Activated B cell treated with CpG ODN at 0.5 μM for 24 hours (primary cell): Measurements from ENCODE around the gene ZBED6. TPM values are rescaled to one million over a fixed set of nuclear protein-coding genes. Genes with fewer than 3 reads are reported as not detected.

Experiments used
- ATAC-seq: fragments of 200-7000 bp; cut with Tn5 transposase; one replicate; pipeline ENCODE4 v1.10.0; 2021; ENCODE audit warnings: low read depth, mild to moderate bottlenecking, moderate library complexity
- CTCF ChIA-PET: fragments of 350-600 bp; sonication (Branson Sonifier 250); formaldehyde crosslinking; loops from one replicate; lab custom pipeline; 2021; ENCODE audit warnings: antibody characterized with exemption; lab: Charles Lee
- POLR2A ChIA-PET: fragments of 350-600 bp; sonication (Branson Sonifier 250); formaldehyde crosslinking; loops from one replicate; lab custom pipeline; 2021; ENCODE audit warnings: antibody characterized with exemption; lab: Charles Lee
- DNase-seq: peaks from one replicate; pipeline ENCODE4 v3.0.0; 2022
- H3K27ac Mint-ChIP-seq: one replicate; pipeline ENCODE4 v1.8.0; 2020; ENCODE audit warnings: mixed read lengths
- H3K27me3 Mint-ChIP-seq: one replicate; pipeline ENCODE4 v1.8.0; 2021; ENCODE audit warnings: mixed read lengths
- H3K36me3 Mint-ChIP-seq: one replicate; pipeline ENCODE4 v1.8.0; 2021; ENCODE audit warnings: low read depth, mixed read lengths
- H3K4me1 Mint-ChIP-seq: one replicate; pipeline ENCODE4 v1.8.0; 2021; ENCODE audit warnings: mixed read lengths
- H3K4me3 Mint-ChIP-seq: one replicate; pipeline ENCODE4 v1.8.0; 2020; ENCODE audit warnings: mild to moderate bottlenecking, mixed read lengths
- H3K9me3 Mint-ChIP-seq: one replicate; pipeline ENCODE4 v1.8.0; 2020; ENCODE audit warnings: mixed read lengths
- intact Hi-C: fragments of 100-400 bp; cut with micrococcal nuclease; formaldehyde crosslinking; loops from one replicate; pipeline ENCODE4 v1.15.1; 2024
- total RNA-seq: library from RNA; stranded (reverse); gene quantifications from 2 replicates; pipeline ENCODE4 v1.2.3, GENCODE V29; 2022
- TF ChIP-seq, protein P1 (sequence below): fragments of 200-600 bp; IDR thresholded peaks from one replicate; pipeline ENCODE4 v1.8.0; 2022; ENCODE audit warnings: antibody characterized with exemption, mild to moderate bottlenecking

ZBED6 gene
- total RNA-seq, 1 donor from 2014 or later = 31.4 TPM

- no peak for ATAC-seq
- Mint-ChIP-seq H3K27me3 (no peaks in the 10 kb centered on the region), H3K27ac (peak overlapping the region; percentile 95), H3K9me3 (no peaks in the 10 kb centered on the region), H3K4me3 (peak overlapping the region; percentile 99), H3K4me1 (peaks cover 47% of the 10 kb centered on the region), H3K36me3 (peaks cover 42% of the 10 kb centered on the region)
- DNase-seq = no peak
- CTCF ChIA-PET = no interaction called here
- intact Hi-C loops = loop anchor here (1.0 to 10.0 kb wide), 9 partner anchors 30 to 1327 kb away; partner anchors contain the start of genes ATP2B4, LAX1, MDM4 and RBBP5
- POLR2A ChIA-PET = interaction anchor here (0.6 kb wide), 1 partner anchor 9 kb away, joined by 3 read pairs; no protein-coding TSS in a partner anchor
- TF ChIP-seq, protein P1, sequence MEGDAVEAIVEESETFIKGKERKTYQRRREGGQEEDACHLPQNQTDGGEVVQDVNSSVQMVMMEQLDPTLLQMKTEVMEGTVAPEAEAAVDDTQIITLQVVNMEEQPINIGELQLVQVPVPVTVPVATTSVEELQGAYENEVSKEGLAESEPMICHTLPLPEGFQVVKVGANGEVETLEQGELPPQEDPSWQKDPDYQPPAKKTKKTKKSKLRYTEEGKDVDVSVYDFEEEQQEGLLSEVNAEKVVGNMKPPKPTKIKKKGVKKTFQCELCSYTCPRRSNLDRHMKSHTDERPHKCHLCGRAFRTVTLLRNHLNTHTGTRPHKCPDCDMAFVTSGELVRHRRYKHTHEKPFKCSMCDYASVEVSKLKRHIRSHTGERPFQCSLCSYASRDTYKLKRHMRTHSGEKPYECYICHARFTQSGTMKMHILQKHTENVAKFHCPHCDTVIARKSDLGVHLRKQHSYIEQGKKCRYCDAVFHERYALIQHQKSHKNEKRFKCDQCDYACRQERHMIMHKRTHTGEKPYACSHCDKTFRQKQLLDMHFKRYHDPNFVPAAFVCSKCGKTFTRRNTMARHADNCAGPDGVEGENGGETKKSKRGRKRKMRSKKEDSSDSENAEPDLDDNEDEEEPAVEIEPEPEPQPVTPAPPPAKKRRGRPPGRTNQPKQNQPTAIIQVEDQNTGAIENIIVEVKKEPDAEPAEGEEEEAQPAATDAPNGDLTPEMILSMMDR = no peak
Measured at GRCh38 chr1:203794764-203795440, 521 bp upstream of the ZBED6 start.

DNA sequence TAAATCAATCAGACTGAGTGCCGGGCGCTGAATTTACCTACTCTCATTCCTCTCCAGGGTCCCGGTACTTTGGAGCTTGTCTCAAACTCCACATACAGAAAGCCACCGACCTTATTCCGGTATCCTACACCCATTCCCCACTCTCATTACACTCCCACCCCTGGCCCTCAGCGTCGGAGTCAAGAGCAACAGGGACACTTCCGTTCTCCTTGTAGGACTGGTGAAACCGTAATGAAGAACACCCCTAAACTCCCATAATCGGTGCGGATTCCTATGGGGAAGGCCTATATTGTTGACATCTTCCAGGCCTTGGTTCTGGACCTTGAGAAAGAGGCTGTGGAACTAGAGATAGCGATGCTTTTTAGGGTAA, 798 bp downstream of the ZBED6 start:
- Mint-ChIP-seq H3K36me3 (peaks cover 47% of the 10 kb centered on the region), H3K9me3 (no peaks in the 10 kb centered on the region), H3K4me1 (peaks cover 53% of the 10 kb centered on the region), H3K27ac (peak overlapping the region; percentile 95), H3K27me3 (no peaks in the 10 kb centered on the region), H3K4me3 (peak overlapping the region; percentile 99)
- ChIA-PET POLR2A (interaction anchor here (0.6 kb wide), 1 partner anchor 24 kb away, joined by 3 read pairs; no protein-coding TSS in a partner anchor), CTCF (no interaction called here)
- TF ChIP-seq, protein P1 = no peak
- intact Hi-C loops = loop anchor here (5.0 to 10.0 kb wide), 5 partner anchors 169 to 1326 kb away; partner anchors contain the start of genes ATP2B4, MDM4, RBBP5 and TMEM183A
- peak; percentile 11 for ATAC-seq
- peak; percentile 30 for DNase-seq

- TF ChIP-seq, protein P1 = no peak
- Mint-ChIP-seq H3K4me3 (peak overlapping the region; percentile 55), H3K27me3 (no peaks in the 10 kb centered on the region), H3K9me3 (no peaks in the 10 kb centered on the region), H3K4me1 (peaks cover 57% of the 10 kb centered on the region), H3K36me3 (peaks cover 53% of the 10 kb centered on the region), H3K27ac (no peak overlapping the region)
- ATAC-seq = no peak
- CTCF ChIA-PET = no interaction called here
- intact Hi-C loops = loop anchor here (5.0 to 10.0 kb wide), 5 partner anchors 170 to 1325 kb away; partner anchors contain the start of genes ATP2B4, MDM4, RBBP5 and TMEM183A
- DNase-seq = no peak
- POLR2A ChIA-PET = interaction anchor here (1.1 to 1.3 kb wide), 2 partner anchors 16 to 44 kb away, joined by 3 to 7 read pairs; no protein-coding TSS in a partner anchor
Measured at GRCh38 chr1:203797216-203797615, 1.8 kb downstream of the ZBED6 start.

DNA sequence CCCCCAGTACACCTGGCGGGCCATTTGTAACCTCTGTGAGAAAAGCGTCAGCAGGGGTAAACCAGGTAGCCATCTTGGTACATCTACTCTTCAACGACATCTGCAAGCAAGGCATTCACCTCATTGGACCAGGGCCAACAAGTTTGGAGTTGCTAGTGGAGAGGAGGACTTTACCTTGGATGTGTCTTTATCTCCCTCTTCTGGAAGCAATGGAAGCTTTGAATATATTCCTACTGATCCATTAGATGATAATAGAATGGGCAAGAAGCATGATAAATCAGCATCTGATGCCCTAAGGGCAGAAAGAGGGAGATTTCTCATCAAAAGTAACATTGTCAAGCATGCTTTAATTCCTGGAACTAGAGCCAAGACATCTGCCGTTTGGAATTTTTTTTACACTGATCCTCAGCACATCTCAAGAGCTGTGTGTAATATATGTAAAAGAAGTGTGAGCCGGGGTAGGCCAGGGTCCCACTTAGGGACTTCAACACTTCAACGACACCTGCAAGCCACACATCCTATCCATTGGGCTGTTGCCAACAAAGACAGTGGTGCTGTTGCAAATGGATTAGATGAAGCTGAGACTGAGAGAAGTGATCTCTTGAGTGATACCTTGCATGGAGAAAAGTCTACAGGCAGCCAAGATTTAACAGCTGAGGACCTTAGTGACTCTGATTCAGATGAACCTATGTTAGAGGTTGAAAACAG, 2.7 kb downstream of the ZBED6 start:
- no peak for ATAC-seq
- Mint-ChIP-seq H3K27me3 (no peaks in the 10 kb centered on the region), H3K27ac (no peak overlapping the region), H3K9me3 (no peaks in the 10 kb centered on the region), H3K36me3 (peaks cover 61% of the 10 kb centered on the region), H3K4me3 (no peak overlapping the region), H3K4me1 (peaks cover 63% of the 10 kb centered on the region)
- no peak for DNase-seq
- CTCF ChIA-PET = no interaction called here
- intact Hi-C loops = loop anchor here (5.0 to 10.0 kb wide), 5 partner anchors 171 to 1324 kb away; partner anchors contain the start of genes ATP2B4, MDM4, RBBP5 and TMEM183A
- POLR2A ChIA-PET = interaction anchor here (1.3 kb wide), 1 partner anchor 15 kb away, joined by 3 read pairs; no protein-coding TSS in a partner anchor
- TF ChIP-seq, protein P1 = no peak
